PC-9 (cell line): Measurements from ENCODE around the gene IL36G. TPM values are rescaled to one million over a fixed set of nuclear protein-coding genes. Genes with fewer than 3 reads are reported as not detected.

Source experiments
- BruUV-seq: library from RNA; stranded (reverse); fragments of 400-500 nt; replicated peaks from 2 replicates; lab custom pipeline; 2021; lab: Mats Ljungman, UMichigan
- CTCF ChIA-PET: fragments of 300-600 bp; sonication (Branson Sonifier 250); formaldehyde crosslinking; loops from one replicate; lab custom pipeline; 2022; ENCODE audit warnings: antibody characterized with exemption; lab: Charles Lee
- POLR2A ChIA-PET: fragments of 300-600 bp; sonication (Branson Sonifier 250); formaldehyde crosslinking; loops from one replicate; lab custom pipeline; 2022; ENCODE audit warnings: antibody characterized with exemption; ENCODE audit not compliant: unreplicated experiment; lab: Charles Lee
- DNase-seq, 2 experiments: peaks; one replicate each; pipeline versions ENCODE4 v3.0.0 to v3.0.0-alpha.2; 2015 to 2022; ENCODE audit warnings: mixed read lengths in 1 of 2
- H2AFZ ChIP-seq: fragments of 200-600 bp; sonication (generic); 2 replicates; pipeline ENCODE4 v1.8.1; 2017; ENCODE audit warnings: antibody characterized with exemption
- H3F3A ChIP-seq: fragments of 200-600 bp; sonication (generic); 2 replicates; pipeline ENCODE4 v1.8.1; 2017; ENCODE audit warnings: antibody characterized with exemption, mild to moderate bottlenecking, low read depth; ENCODE audit not compliant: insufficient read depth
- H3K27ac ChIP-seq: fragments of 200-600 bp; sonication (generic); 2 replicates; pipeline ENCODE4 v1.6.1; 2016; ENCODE audit warnings: mixed run types
- H3K27me3 ChIP-seq: fragments of 200-600 bp; sonication (generic); 2 replicates; pipeline ENCODE4 v1.6.1; 2016; ENCODE audit warnings: low read depth, mixed run types; ENCODE audit not compliant: insufficient read depth
- H3K36me3 ChIP-seq: fragments of 200-600 bp; sonication (generic); 2 replicates; pipeline ENCODE4 v1.6.1; 2016; ENCODE audit warnings: low read depth, mixed run types
- H3K4me1 ChIP-seq: fragments of 200-600 bp; sonication (generic); replicated peaks from 2 replicates; pipeline ENCODE4 v1.6.1; 2016; ENCODE audit warnings: mixed run types; ENCODE audit not compliant: insufficient read depth
- H3K4me2 ChIP-seq: fragments of 200-600 bp; sonication (generic); 2 replicates; pipeline ENCODE4 v1.6.1; 2017; ENCODE audit warnings: mixed run types
- H3K4me3 ChIP-seq: fragments of 200-600 bp; sonication (generic); 2 replicates; pipeline ENCODE4 v1.6.1; 2016; ENCODE audit warnings: mixed run types
- H3K79me2 ChIP-seq: fragments of 200-600 bp; sonication (generic); 2 replicates; pipeline ENCODE4 v1.6.1; 2017; ENCODE audit warnings: low read depth, mixed run types
- H3K9me2 ChIP-seq: fragments of 200-600 bp; sonication (generic); 2 replicates; pipeline ENCODE4 v1.8.1; 2017; ENCODE audit warnings: mild to moderate bottlenecking; ENCODE audit not compliant: insufficient read depth
- H3K9me3 ChIP-seq: fragments of 200-600 bp; sonication (generic); 2 replicates; pipeline ENCODE4 v1.8.1; 2016; ENCODE audit warnings: low read depth; ENCODE audit not compliant: insufficient read depth
- H4K20me1 ChIP-seq: fragments of 200-600 bp; sonication (generic); 2 replicates; pipeline ENCODE4 v1.8.1; 2017; ENCODE audit not compliant: insufficient read depth
- EZH2 ChIP-seq: fragments of 200-600 bp; sonication (generic); IDR thresholded peaks from 2 replicates; pipeline ENCODE4 v1.8.0; 2017; ENCODE audit warnings: antibody characterized with exemption, low read depth
- intact Hi-C: fragments of 100-400 bp; cut with micrococcal nuclease; formaldehyde crosslinking; loops from one replicate; pipeline ENCODE4 v1.10.0; 2022; ENCODE audit not compliant: unreplicated experiment
- total RNA-seq: library from RNA; stranded (reverse); gene quantifications from 2 replicates; pipeline ENCODE4 v1.2.3, GENCODE V29; 2021
- TF ChIP-seq, protein P1 (sequence below): fragments of 200-600 bp; sonication (generic); conservative IDR thresholded peaks from 2 replicates; pipeline ENCODE4 v1.6.1; 2017; ENCODE audit warnings: mixed run types, antibody characterized with exemption, mild to moderate bottlenecking, moderate library complexity

The IL36G gene
- total RNA-seq, 1 experiment from 2014 or later, result not detected

GRCh38 chr2:112962308-112963175 is 15.3 kb upstream of the IL36G start:
- peak in 1 of 2 experiments; percentile 54 for DNase-seq
- H2AFZ ChIP-seq, result no peak overlapping the region
- no peaks in the 10 kb centered on the region for H3K9me3 ChIP-seq
- H3K27me3 ChIP-seq, result no peaks in the 10 kb centered on the region
- no TSS peak for BruUV-seq
- H3K4me1 ChIP-seq, result peaks cover 7% of the 10 kb centered on the region; the same call in 1 of the 2 replicates
- no peaks in the 10 kb centered on the region for H3K79me2 ChIP-seq
- no peak overlapping the region for H3K27ac ChIP-seq
- H3F3A ChIP-seq, result no peaks in the 10 kb centered on the region
- TF ChIP-seq EZH2, result no peak
- TF ChIP-seq, protein P1, sequence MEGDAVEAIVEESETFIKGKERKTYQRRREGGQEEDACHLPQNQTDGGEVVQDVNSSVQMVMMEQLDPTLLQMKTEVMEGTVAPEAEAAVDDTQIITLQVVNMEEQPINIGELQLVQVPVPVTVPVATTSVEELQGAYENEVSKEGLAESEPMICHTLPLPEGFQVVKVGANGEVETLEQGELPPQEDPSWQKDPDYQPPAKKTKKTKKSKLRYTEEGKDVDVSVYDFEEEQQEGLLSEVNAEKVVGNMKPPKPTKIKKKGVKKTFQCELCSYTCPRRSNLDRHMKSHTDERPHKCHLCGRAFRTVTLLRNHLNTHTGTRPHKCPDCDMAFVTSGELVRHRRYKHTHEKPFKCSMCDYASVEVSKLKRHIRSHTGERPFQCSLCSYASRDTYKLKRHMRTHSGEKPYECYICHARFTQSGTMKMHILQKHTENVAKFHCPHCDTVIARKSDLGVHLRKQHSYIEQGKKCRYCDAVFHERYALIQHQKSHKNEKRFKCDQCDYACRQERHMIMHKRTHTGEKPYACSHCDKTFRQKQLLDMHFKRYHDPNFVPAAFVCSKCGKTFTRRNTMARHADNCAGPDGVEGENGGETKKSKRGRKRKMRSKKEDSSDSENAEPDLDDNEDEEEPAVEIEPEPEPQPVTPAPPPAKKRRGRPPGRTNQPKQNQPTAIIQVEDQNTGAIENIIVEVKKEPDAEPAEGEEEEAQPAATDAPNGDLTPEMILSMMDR, result no peak
- CTCF ChIA-PET, result no interaction called here
- intact Hi-C loops, result loop anchor here (10.0 kb wide), 1 partner anchor 432 kb away; no protein-coding TSS in a partner anchor
- no peaks in the 10 kb centered on the region for H3K9me2 ChIP-seq
- no peak overlapping the region for H3K4me2 ChIP-seq
- no peaks in the 10 kb centered on the region for H4K20me1 ChIP-seq
- POLR2A ChIA-PET, result no interaction called here
- no peaks in the 10 kb centered on the region for H3K36me3 ChIP-seq
- H3K4me3 ChIP-seq, result no peak overlapping the region

GRCh38 chr2:112967023-112967422 is 10.8 kb upstream of the IL36G start:
- DNase-seq, result peak in 1 of 2 experiments; percentile 1
- H3K4me1 ChIP-seq, result no peaks in the 10 kb centered on the region
- no peaks in the 10 kb centered on the region for H3K9me2 ChIP-seq
- no peak overlapping the region for H3K4me3 ChIP-seq
- no peak overlapping the region for H3K27ac ChIP-seq
- no peaks in the 10 kb centered on the region for H3K27me3 ChIP-seq
- H3K9me3 ChIP-seq, result no peaks in the 10 kb centered on the region
- ChIA-PET CTCF (no interaction called here), POLR2A (no interaction called here)
- BruUV-seq, result no TSS peak
- no peaks in the 10 kb centered on the region for H4K20me1 ChIP-seq
- no peak overlapping the region for H3K4me2 ChIP-seq
- no peaks in the 10 kb centered on the region for H3K79me2 ChIP-seq
- TF ChIP-seq EZH2, result no peak
- TF ChIP-seq, protein P1, result no peak
- H3F3A ChIP-seq, result no peaks in the 10 kb centered on the region
- no peaks in the 10 kb centered on the region for H3K36me3 ChIP-seq
- H2AFZ ChIP-seq, result no peak overlapping the region
- intact Hi-C loops, result loop anchor here (10.0 kb wide), 1 partner anchor 428 kb away; no protein-coding TSS in a partner anchor

- no peaks in the 10 kb centered on the region for H3K27me3 ChIP-seq
- POLR2A ChIA-PET, result interaction anchor here (0.6 kb wide), 1 partner anchor 141 kb away, joined by 3 read pairs; no protein-coding TSS in a partner anchor
- no peaks in the 10 kb centered on the region for H3K9me3 ChIP-seq
- DNase-seq, result peak in 1 of 2 experiments; percentile 38
- 0 out of 2 replicates have a peak, but pooled peaks cover 5% of the 10 kb centered on the region for H3K4me1 ChIP-seq
- intact Hi-C loops, result no loop called here
- no peak overlapping the region for H3K4me2 ChIP-seq
- H2AFZ ChIP-seq, result no peak overlapping the region
- CTCF ChIA-PET, result no interaction called here
- no peaks in the 10 kb centered on the region for H4K20me1 ChIP-seq
- no peak overlapping the region for H3K27ac ChIP-seq
- H3K9me2 ChIP-seq, result no peaks in the 10 kb centered on the region
- no TSS peak for BruUV-seq
- TF ChIP-seq, protein P1, result no peak
- TF ChIP-seq EZH2, result no peak
- no peaks in the 10 kb centered on the region for H3K36me3 ChIP-seq
- no peaks in the 10 kb centered on the region for H3K79me2 ChIP-seq
- no peaks in the 10 kb centered on the region for H3F3A ChIP-seq
- H3K4me3 ChIP-seq, result no peak overlapping the region
Measured at GRCh38 chr2:112972423-112973086, 5.3 kb upstream of the IL36G start.
